ENCODE measurements around the gene RPL27.
"Not testable (repeated sequence)": the region's sequence is repeated elsewhere in the genome, so short reads cannot be mapped to it uniquely, and the experiment has no call there.

RPL27 gene

GRCh38 chr17:42997390-42997983, 732 bp upstream of the RPL27 start:
- no peak for DNase-seq

GRCh38 chr17:42999003-42999525, 845 bp downstream of the RPL27 start:
- DNase-seq, result no peak

GRCh38 chr17:43000894-43001293, 2.7 kb downstream of the RPL27 start:
- not testable (repeated sequence) for DNase-seq

GRCh38 chr17:43003542-43004172, 5.4 kb downstream of the RPL27 start:
- no peak for DNase-seq

GRCh38 chr17:43006639-43007551, 8.7 kb downstream of the RPL27 start, which contains the start of gene IFI35:
IFI35 (plus strand) TSS chr17:43006784; CDS start chr17:43006948, 164 bp downstream.
- DNase-seq, result peak in 1 of 2 experiments; percentile 68

GRCh38 chr17:43010667-43011308, 12.6 kb downstream of the RPL27 start:
- DNase-seq, result no peak

- DNase-seq, result no peak
Measured at GRCh38 chr17:43011728-43012472, 13.7 kb downstream of the RPL27 start.

- no peak for DNase-seq
Measured at GRCh38 chr17:43013296-43013695, 15.1 kb downstream of the RPL27 start.

GRCh38 chr17:43014020-43014648, 15.9 kb downstream of the RPL27 start:
- no peak for DNase-seq

GRCh38 chr17:43014649-43015542, 16.7 kb downstream of the RPL27 start:
- DNase-seq, result no peak

- DNase-seq, result no peak
Measured at GRCh38 chr17:43015579-43015978, 17.4 kb downstream of the RPL27 start.

GRCh38 chr17:43016216-43016615, 18.0 kb downstream of the RPL27 start:
- no peak for DNase-seq

- DNase-seq, result peak; percentile 33 to 50
Measured at GRCh38 chr17:43018008-43018853, 20.0 kb downstream of the RPL27 start.

- no peak for DNase-seq
Measured at GRCh38 chr17:43018932-43019331, 20.7 kb downstream of the RPL27 start.

- DNase-seq, result no peak
Measured at GRCh38 chr17:43019418-43019817, 21.2 kb downstream of the RPL27 start.

GRCh38 chr17:43020030-43020621, 21.9 kb downstream of the RPL27 start:
- DNase-seq, result no peak

GRCh38 chr17:43020789-43021740, 22.8 kb downstream of the RPL27 start:
- DNase-seq, result peak in 1 of 2 experiments; percentile 65

Data from NCI-H526 (cell line).